Suppressor macrophage (primary cell): ENCODE measurements around the gene RTN4.
A peak's percentile ranks its signal among the peaks of the same experiment; 100 is the strongest.

Source experiments
- DNase-seq, 4 experiments: peaks; one replicate each; pipeline ENCODE4 v3.0.0-alpha.2; 2020 to 2022

The RTN4 gene

DNA sequence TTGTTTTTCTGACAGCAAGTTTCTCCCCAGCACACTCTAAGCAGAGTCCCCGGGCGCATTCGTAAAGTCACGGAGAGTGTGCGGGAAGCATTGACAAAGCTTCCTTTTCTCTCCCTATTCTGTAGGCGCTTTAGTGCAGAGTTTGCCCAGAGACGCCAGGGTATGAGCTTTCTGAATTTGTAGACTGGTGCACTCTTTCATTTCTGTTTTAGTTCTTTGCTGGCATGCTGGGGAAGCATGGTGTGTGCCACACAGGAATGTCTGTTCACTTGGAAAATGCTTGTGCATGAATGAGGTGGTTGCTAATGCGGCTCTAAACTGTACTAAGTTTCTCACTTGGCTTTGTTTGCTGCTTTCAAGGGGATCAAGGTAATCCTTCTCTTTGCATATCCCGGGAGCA lies 102.6 kb downstream of the RTN4 start:
- DNase-seq: no peak

DNA sequence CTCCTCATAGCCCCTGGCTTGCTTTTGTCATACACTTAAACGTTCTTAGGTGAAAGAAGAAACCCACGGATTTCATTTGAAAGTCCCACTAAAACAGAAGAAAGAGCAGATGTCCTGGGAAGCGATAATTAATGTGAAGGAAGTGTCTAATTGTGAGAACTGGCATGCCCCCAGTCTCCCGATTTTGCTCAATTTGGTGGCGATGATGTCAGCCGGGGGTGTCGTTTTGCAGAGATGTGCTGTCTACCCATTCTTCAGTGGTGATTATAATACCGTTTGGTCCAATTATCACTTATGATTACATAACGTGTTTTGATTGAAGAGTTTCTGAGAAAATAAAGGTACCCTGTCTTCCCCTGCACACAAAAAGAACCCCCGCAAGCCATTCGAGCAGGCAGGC lies 103.1 kb downstream of the RTN4 start:
- no peak for DNase-seq

DNA sequence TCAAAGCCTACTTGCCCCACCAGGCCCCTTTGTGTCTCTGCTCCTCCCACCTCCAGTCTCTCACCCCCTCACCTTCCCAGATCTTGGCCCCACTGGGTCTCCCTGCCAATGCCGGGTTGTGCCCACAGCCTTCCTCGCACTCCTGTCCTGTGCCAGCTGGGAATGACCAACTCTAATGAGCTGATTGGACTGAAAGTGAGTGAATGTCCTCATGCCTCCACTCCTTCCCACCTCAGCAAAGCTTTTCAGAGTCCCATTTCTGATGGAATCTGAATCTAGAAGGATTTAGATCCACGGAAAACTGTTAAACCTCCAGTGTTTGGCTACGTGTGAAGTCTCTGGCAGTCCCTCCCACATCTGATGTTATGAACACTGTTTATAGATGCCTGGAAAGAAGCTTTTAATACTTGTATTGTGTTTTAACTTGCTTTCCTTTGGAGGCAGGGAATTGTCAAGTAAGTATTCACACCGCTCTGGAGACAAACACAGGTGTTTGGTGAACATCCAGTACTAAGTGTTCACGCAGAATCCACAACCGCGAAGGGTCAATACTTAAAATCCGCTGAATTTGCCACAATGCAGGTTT lies 103.9 kb downstream of the RTN4 start:
- DNase-seq: no peak

DNA sequence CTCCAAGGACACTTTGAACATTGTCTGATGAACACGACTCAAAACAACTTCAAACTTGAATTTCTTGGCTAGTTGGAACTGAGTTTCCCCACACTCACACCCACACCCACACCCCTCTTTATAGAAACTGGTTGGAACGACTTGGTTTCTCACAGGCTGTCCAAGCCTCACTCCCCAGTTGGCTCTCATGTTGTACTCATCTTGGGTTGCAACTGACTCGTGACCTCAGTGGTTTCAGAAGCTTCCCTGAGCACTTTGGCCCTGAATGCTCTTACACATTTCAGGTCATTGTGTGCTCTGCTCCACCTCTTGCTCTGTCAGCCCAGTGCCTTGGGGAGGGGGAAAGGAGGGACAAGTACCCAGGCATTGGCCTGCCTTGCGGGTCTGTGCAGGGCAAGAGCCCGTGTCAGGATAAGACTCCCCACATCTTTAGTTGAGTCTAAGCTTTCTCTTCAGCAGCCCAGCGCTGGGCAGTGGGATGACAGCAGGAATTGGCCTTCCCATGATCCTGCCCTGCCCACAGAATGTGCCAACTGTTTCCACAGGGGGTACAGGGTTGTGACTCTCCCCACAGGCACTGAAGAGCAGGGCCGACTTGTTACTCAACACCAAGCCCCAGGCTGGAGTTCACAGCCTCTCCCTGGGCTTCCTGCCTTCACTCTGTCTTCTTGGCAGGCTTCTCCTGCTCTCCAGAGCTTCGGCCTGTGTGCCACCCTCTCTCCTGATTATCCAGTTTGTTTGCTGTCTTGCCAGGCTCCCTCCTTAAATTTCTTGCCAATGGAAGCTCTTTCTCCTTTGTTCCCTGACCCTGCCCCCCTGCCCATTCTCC lies 104.6 kb downstream of the RTN4 start:
- peak in 1 of 4 experiments; percentile 11 for DNase-seq

DNA sequence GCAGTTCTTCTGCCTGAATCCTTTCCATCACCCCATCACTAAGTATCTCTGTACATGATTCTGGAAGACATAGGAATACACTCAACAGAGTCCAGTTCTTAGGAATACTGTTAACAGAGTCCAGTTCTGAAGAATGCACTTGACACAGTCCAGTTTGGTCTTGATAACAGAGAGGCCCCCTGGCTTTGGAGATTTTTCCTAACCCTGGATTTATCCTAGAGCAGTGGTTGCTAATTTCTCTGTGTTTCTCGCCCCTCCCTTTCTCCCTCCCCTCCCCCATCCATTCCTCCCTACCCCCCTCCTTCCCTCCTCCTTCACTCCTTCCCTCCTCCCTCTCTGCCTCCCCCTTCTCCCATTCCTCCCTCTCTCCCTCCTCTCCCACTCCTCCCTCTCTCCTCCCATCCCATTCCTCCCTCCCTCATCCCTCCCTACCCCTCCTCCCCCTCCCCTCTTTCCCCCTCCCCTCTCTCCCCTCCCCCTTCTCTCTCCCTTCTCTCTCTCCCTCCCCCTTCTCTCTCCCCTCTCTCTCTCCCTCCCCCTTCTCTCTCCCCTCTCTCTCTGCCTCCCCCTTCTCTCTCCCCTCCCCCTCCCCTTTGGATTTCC lies 105.4 kb downstream of the RTN4 start:
- DNase-seq: no peak

DNA sequence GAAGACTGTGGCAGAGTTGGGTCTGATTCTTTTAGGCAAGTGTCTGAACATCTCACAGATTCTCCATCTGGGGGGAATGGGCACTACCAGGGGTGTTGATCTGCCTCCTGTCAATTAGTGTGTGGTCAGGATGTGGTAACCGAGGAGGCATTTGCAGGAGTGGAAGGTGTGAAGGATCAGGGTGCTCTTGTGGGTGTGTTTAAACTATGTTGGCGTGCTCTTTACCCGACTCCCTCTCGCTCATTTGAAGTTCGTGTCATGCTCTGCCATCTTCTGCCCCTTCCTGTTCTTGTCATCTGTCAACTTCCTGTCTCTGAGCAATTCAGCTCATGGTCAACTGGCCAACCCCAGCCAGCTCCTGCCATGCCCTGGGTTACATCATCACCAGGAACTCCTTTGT lies 107.9 kb downstream of the RTN4 start:
- DNase-seq: peak in 2 of 4 experiments; percentile 22 to 23

DNA sequence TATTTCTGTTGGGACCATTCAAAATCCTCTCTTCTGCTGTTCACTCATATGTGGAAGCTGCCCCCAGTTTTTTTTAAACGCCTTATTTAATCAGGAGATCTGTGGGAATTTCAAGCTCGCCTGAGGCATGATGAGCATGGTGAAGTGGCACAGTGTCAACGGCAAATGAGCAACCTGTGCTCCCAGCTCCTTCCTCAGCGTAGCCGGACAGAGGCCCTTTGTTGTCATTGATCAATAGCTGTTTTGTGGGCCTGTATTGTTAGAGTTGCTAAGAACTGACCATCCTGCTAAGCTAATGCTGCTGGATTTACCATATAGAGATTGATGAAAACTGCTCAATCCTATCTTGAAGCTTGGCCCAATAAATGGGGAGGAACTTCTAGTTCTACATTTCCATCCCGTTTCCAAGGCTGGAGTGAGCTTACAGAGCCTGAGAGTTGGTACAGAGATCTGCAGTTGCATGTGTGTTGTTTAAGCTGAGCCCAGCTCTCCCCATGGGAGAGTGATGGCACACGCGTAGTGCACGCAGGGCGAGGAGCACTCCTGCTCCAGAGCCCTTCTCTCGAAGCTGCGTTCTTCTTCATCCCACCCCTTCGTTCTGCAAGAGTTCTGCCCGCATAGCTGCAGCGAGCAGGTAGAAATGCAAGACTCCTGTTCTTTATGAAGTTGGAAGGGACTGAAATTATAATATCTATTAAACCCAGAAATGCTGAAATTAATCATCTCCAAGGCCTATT lies 108.8 kb downstream of the RTN4 start:
- no peak for DNase-seq

DNA sequence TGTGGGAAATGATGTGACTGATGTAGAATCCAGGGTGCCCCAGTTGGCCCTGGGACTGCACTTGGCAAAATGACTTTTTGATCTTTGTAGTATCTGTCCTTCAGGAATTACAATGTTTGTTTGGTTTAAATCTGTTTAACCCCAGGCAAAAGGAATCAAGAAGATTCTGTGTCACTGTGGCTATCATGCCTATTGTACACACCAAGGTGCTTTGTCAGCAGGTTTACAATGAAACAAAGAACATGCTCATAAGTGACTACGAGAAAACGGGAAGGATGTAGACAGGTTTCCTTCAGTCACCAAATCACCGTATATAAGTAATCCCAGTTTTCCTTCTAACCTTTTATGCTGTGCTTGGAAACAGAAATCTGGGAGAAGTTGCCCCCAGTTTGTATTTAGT lies 109.5 kb downstream of the RTN4 start:
- DNase-seq: no peak

DNA sequence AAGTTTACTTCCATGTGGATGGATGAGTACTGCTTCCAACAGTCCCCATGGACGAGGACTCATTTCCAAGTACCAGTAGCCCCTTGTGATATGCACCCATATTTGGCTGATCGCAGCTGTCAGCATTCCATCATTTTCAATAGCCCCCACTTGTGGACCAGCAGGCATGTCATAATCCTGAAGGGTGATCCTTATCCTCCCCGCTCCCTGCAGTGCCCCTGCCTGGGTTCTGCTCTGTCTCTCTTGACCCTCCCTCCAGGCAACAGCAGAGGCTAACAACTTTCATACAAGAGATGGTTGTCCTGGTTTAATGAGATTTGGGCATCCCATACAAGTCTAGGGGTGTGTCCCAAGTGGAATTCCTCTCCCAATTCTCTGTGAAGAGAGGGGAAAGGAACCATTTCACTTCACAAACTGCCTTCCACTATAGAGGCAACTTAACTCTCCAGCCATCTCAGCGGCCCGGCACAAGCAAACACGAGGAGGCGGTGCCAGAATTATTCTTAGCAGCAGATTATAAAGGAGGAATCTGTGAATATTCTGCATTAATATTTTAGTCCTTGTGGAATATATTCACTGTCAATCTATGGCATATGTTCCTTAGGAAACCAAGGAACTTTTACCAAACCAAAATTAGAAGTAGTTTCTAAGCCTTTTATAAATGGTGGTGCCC lies 110.7 kb downstream of the RTN4 start:
- DNase-seq: no peak

DNA sequence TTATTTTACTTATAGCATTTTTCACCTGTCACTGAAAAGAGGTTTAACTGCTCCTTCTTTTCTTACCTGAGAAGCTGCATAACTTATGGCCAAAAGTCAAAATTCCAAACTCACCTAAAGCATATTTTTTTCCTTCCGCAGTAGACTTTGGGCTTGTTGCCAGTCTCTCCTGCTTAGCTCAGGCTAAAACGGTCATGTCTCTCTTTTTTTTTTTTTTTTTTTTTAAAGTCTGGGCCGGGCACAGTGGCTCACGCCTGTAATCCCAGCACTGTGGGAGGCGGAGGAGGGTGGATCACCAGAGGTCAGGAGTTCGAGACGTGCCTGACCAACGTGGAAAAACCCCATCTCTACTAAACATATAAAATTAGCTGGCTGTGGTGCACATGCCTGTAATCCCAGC lies 113.5 kb downstream of the RTN4 start:
- no peak for DNase-seq

DNA sequence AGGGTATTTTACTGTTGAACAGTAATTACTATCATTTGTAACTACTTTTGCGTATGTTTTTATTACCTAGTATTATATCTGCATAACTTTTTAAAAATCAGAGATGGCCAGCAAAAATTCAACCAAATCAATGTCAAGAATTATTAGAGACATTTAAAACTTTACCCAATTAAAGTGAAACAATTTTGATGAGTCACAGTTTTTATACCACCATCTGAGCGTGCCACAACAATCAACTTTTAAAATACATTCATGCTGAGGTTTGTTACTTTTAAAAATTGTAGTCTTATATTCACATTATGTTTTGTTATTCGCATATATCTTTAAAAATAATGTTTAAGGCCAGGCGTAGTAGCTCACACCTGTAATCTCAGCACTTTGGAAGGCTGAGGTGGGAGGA lies 114.9 kb downstream of the RTN4 start:
- DNase-seq: no peak

DNA sequence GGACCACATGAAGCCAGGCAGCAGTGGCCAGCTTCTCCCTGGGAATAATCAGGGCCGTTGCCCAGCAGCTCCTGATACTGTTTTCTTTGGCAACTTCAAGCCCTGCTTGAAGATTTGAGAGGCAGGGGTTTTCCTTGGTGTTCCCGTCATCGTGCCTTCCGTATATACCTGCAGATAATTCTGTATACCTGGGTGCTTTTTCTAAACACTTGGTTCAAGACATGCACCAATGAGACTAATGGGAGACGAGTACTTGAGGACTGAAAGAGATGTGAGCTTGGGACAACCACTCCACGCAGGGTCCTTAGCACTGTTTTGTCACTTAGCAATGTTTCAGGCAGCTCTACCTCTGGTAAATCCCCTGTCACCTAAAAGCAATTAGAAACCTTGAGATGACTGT lies 118.8 kb downstream of the RTN4 start:
- no peak for DNase-seq

DNA sequence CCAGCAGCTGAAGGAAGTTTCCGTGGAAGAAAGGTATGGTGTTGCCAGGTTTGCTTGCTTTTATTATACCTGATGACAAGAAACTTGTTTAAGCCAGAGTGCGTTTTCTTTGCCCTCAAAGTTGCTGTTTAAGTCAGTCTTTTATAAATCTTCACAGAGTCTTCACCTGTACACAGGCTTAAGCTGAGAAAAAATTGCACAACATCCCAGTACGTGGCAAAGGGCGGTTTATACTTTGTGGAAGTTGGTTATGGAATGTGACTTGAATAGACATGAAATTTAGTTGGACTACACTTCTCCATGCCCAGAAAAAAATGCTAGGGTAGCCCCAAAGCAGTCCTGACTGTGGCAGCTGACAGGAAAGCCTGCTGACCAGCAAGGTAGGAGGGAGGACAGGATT lies 121.5 kb downstream of the RTN4 start:
- DNase-seq: no peak

DNA sequence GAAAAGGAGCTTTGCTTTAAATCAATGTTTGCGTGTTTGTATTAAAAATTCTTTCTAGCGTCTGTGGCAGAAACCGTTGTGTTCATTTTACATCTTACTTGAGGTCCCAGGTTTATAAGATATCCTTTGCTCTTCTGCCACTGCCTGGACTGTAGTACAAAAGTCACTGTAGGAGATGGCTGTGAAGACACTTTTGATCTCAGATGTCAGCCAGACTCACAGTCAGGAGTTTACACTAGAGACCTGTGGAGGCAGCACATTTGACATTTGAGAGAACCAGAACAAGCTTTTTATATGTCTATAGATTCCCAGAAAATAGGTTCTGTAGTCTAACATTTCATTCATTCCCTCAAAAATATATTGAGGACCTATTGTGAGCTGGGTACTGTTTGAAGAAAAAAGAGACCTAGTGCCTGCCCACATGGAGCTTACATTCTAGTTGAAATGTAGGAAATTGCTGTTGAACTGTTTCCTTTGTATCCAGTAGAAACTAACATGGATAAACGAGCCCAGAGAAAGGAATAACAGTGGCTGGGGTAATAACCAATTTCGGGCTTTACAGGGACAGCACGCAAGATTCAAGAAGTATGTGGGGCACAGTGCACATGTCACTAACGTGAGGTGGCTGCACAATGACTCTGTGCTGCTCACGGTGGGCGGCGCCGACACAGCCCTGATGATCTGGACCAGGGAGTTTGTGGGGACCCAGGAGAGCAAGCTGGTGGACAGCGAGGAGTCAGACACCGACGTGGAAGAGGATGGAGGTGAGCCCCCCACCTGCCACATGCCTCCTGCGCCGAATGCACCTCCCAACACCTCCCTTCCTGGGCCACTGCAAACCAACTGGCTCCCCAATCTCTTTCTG lies 122.3 kb downstream of the RTN4 start:
- DNase-seq: no peak

DNA sequence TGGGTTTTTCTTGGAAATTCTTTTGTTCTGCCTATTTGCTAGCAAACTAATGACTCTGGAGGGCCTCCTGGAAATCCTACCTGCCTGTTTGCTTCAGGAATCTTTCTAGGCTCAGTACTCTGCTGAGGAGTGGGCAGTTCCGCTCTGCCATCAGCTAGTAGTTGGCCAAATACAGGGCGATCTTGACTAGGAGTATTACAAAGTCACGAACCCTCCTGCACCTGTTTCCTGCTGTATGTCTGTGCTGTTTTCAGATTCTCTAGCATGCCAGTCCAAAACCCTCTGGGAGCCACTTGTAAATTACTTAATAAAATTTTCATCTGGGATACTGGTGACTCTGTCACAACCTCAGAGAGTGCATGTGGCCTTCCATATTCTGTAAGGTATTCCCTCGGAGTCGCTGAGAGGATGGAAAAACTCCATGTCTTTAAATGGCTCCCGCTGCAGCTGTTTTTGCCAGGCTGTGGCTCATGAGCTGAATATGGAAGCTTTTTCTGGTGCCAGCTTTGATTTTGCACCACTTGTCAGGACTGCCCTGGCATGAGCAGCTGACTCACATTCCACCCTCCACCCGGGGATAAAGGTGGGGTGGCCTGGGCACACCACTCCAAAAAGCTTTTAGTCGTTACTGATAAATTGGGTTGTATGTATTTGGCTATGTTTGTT lies 123.0 kb downstream of the RTN4 start:
- DNase-seq: no peak

DNA sequence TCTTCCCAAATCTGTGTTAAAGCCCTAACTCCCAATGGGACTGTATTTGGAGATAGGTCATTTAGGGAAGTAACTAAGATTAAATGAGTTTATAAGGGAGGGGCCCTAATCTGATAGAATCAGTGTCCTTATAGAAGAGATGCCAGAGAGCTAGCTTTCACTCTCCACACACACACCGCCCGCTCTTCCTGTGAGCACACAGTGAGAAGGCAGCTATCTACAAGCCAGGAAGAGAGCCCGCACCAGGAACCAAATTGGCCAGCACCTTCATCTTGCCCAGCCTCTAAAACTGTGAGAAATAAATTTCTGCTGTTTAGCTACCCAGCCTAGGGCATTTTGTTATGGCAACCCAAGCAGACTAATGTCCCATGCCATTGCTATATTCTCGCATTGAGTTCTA lies 125.2 kb downstream of the RTN4 start:
- DNase-seq: no peak

DNA sequence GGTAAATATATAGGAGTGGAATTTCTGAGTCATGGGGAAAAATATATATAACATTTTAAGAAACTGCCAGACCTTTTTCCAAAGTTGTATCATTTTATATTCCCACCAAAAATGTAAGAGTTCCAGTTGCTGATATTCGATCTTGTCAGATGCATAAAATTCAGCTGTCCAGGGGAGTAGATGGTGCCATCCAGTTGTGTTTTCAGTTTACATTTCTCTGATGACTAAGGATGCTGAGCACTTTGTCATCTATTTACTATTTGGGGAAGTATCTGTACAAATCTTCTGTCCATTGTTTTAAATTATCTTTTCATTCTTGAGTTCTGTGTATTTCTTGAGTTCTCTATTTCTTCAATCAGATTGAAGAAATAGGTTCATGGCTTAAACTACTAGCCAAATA lies 126.1 kb downstream of the RTN4 start:
- no peak for DNase-seq
